Heart right ventricle (tissue), 16 donors: ENCODE results near the gene ST8SIA1. TPM values are rescaled to one million over a fixed set of nuclear protein-coding genes. Genes with fewer than 3 reads are reported as not detected.

Experiments
- ATAC-seq, 8 donors: fragments of 200-7000 bp; cut with Tn5 transposase; one replicate each; pipeline ENCODE4 v1.9.1; 2020; ENCODE audit warnings: mild to moderate bottlenecking in 8 of 8, moderate library complexity in 8 of 8, moderate number of reproducible peaks in 1 of 8
- DNase-seq, 2 donors: peaks; one replicate each; pipeline ENCODE4 v3.0.0-alpha.2; 2020
- H3K27ac ChIP-seq, 10 donors: fragments of 200-600 bp; sonication (generic) in 2 of 10; one replicate each; pipeline versions ENCODE4 v1.5.0 to v1.8.0; 2020 to 2022; ENCODE audit warnings: mild to moderate bottlenecking in 3 of 10
- H3K27me3 ChIP-seq, 7 donors: fragments of 200-600 bp; one replicate each; pipeline ENCODE4 v1.8.0; 2021 to 2022; ENCODE audit warnings: mild to moderate bottlenecking in 2 of 7
- H3K36me3 ChIP-seq, 9 donors: fragments of 200-600 bp; sonication (generic) in 1 of 9; one replicate each; pipeline versions ENCODE4 v1.5.0 to v1.8.0; 2020 to 2022; ENCODE audit warnings: mild to moderate bottlenecking in 2 of 9
- H3K4me1 ChIP-seq, 9 donors: fragments of 200-600 bp; sonication (generic) in 1 of 9; one replicate each; pipeline versions ENCODE4 v1.5.0 to v1.8.0; 2020 to 2022; ENCODE audit warnings: mild to moderate bottlenecking in 4 of 9
- H3K4me3 ChIP-seq, 10 donors: fragments of 200-600 bp; sonication (generic) in 2 of 10; one replicate each; pipeline versions ENCODE4 v1.5.0 to v1.8.0; 2020 to 2022; ENCODE audit warnings: mild to moderate bottlenecking in 7 of 10, moderate library complexity in 2 of 10
- H3K9me3 ChIP-seq, 11 donors: fragments of 200-600 bp in 10 of 11; sonication (generic) in 2 of 11; one replicate each; pipeline versions ENCODE4 v1.5.0 to v1.8.0; 2013 to 2022; ENCODE audit warnings: mild to moderate bottlenecking in 2 of 11, control low read depth in 1 of 11, moderate library complexity in 1 of 11
- WGBS, 2 donors: extraction: QIAGEN DNeasy Blood & Tissue Kit; methylation state at CpG; one replicate each; pipeline ENCODE4 v1.1.7; 2013; ENCODE audit warnings: inconsistent platforms in 1 of 2; 5-methylcytosine and 5-hydroxymethylcytosine counted together
- intact Hi-C, 10 donors: fragments of 100-400 bp; cut with DNase I; formaldehyde crosslinking; loops; one replicate each; pipeline versions ENCODE4 v1.11.1 to v1.14.2; 2022
- polyA plus RNA-seq, 2 donors: library from polyadenylated mRNA; stranded (reverse); fragments of 200-250 nt; gene quantifications; one replicate each; pipeline ENCODE4 v1.2.3, GENCODE V29; 2013
- total RNA-seq, 10 donors: library from RNA; stranded (reverse); fragmentation: NEBNext Ultra II Directional in 3 of 10; extraction: Animal tissue kit (Norgen Biotek cat#: 25700) in 3 of 10; gene quantifications; one replicate each; pipeline versions ENCODE4 v1.2.1 to v1.2.4, GENCODE V29; 2021 to 2023
- TF ChIP-seq, protein P1 (sequence below), 9 donors: fragments of 200-600 bp; sonication (generic) in 2 of 9; IDR thresholded peaks; one replicate each; pipeline versions ENCODE4 v1.5.0 to v1.8.0; 2021 to 2022; ENCODE audit warnings: antibody characterized with exemption in 9 of 9, mild to moderate bottlenecking in 5 of 9, moderate library complexity in 1 of 9
- donor health status: Arrhythmogenic right ventricular cardiomyopathy.
- donor health status: ischemic (EF 13 %, LVEDD 7.1; RV severe dilation, severe dysfunction).
- donor health status: healthy with polysubstance abuse.
- donor health status: DM: no; HTN: yes; CAD: no.
- donor health status: DM: no; HTN: no; CAD: no.
- donor health status: ischemic (EF 25% LVEDD 6.9; RV normal size, moderate dysfunction).
- donor health status: ischemic (EF 25% LVEDD 5.7; RV mildly dilated, moderate dysfunction).
- donor health status: healthy.
- donor health status: DM: yes; HTN: yes; CAD: no.
- donor health status: Ischemic cardiomyopathy.
- donor health status: ischemic (EF 35%, LVEDD 5.7; RV mildly dilated, moderate dysfunction).
- donor health status: nonischemic (EF 11% LVEDD 7.7; RV severe dilation, severe dysfunction).
- donor health status: DM: yes; HTN: yes; CAD: no.
- donor health status: PGD.
- donor health status: ischemic (EF 29% LVEDD 5.4; RV normal size, mild dysfunction).
- donor health status: nonischemic (EF 23%, LVEDD 6.1; RV moderate dilation, normal function).

The ST8SIA1 gene
- total and polyA plus RNA-seq, 12 donors = 0.93 to 4.9 (median 1.9) TPM

GRCh38 chr12:22360774-22361173 lies 26.3 kb upstream of the ST8SIA1 start:
- ATAC-seq (peak in 1 of 8 donors; percentile 20), DNase-seq (no peak)
- Histone ChIP-seq H3K27ac (no peak overlapping the region), H3K9me3 (peaks cover 0 to 9% (median 0%) of the 10 kb centered on the region in 11 donors), H3K36me3 (no peaks in the 10 kb centered on the region), H3K4me1 (no peaks in the 10 kb centered on the region), H3K4me3 (no peak overlapping the region), H3K27me3 (no peaks in the 10 kb centered on the region)
- WGBS, 2 donors = 73 to 75% methylated on average over 5 of the region's 5 CpGs
- TF ChIP-seq, protein P1, sequence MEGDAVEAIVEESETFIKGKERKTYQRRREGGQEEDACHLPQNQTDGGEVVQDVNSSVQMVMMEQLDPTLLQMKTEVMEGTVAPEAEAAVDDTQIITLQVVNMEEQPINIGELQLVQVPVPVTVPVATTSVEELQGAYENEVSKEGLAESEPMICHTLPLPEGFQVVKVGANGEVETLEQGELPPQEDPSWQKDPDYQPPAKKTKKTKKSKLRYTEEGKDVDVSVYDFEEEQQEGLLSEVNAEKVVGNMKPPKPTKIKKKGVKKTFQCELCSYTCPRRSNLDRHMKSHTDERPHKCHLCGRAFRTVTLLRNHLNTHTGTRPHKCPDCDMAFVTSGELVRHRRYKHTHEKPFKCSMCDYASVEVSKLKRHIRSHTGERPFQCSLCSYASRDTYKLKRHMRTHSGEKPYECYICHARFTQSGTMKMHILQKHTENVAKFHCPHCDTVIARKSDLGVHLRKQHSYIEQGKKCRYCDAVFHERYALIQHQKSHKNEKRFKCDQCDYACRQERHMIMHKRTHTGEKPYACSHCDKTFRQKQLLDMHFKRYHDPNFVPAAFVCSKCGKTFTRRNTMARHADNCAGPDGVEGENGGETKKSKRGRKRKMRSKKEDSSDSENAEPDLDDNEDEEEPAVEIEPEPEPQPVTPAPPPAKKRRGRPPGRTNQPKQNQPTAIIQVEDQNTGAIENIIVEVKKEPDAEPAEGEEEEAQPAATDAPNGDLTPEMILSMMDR (IDR thresholded peaks at IDR 0.05) = no peak
- intact Hi-C loops = no loop called here

DNA sequence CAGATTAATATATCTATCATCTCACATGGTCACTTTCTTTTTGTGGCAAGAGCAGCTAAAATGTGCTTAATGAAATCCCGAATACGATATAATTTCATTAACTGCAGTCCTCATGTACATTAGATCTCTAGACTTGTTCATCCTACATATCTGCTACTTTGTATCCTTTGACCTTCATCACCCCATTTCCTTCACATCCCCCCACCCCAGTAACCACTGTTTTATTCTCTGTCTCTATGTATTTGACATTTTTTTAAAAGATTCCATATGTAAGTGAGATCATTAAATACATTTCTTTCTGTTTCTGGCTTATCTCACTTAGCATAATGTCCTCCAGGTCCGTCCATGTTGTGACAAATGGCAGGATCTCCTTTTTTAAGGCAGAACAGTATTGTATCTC lies 23.0 kb upstream of the ST8SIA1 start:
- ATAC-seq = no peak
- Histone ChIP-seq H3K4me1 (no peaks in the 10 kb centered on the region), H3K36me3 (no peaks in the 10 kb centered on the region), H3K9me3 (no peaks in the 10 kb centered on the region), H3K27ac (no peak overlapping the region), H3K4me3 (no peak overlapping the region), H3K27me3 (no peaks in the 10 kb centered on the region)
- 92 to 95% methylated on average over 3 of the region's 3 CpGs for WGBS, 2 donors
- intact Hi-C loops = no loop called here
- TF ChIP-seq, protein P1 (IDR thresholded peaks at IDR 0.05) = no peak
- DNase-seq = no peak

GRCh38 chr12:22356231-22356630 lies 21.7 kb upstream of the ST8SIA1 start:
- 74 to 95% methylated on average over 1 of the region's 1 CpG for WGBS, 2 donors
- Histone ChIP-seq H3K4me3 (no peak overlapping the region), H3K27me3 (no peaks in the 10 kb centered on the region), H3K4me1 (no peaks in the 10 kb centered on the region), H3K36me3 (no peaks in the 10 kb centered on the region), H3K27ac (no peak overlapping the region), H3K9me3 (no peaks in the 10 kb centered on the region)
- TF ChIP-seq, protein P1 (IDR thresholded peaks at IDR 0.05) = no peak
- intact Hi-C loops = no loop called here
- ATAC-seq (no peak), DNase-seq (no peak)

DNA sequence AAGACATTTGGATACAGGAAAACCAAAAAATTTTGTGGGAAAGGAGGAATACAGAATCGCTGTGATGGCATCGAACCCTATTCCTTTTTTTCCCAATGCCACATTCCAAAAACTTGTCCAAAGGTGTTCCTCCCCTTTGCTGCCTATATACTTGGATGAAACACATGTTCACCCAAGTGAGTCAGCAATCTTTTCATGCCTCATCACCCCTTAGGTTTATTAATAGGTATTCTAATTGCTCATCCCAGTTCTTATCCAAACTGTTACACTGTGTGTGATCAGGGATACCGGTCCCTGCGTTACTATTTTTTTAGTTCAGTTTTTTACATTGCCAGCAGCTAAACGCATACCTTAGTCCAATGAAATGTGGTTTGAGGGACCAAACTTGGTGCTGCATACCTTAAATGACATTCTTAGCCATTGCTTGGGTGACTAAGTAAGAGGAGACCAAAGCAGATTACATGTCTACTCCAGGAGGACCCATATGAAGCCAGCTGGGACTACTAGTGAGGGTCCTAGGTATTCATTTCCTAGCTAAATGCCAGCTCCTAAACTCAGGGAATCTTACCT lies 20.6 kb upstream of the ST8SIA1 start:
- Histone ChIP-seq H3K9me3 (no peaks in the 10 kb centered on the region), H3K36me3 (no peaks in the 10 kb centered on the region), H3K4me1 (no peaks in the 10 kb centered on the region), H3K4me3 (no peak overlapping the region), H3K27me3 (no peaks in the 10 kb centered on the region), H3K27ac (no peak overlapping the region)
- intact Hi-C loops = no loop called here
- TF ChIP-seq, protein P1 (IDR thresholded peaks at IDR 0.05) = no peak
- no peak for DNase-seq
- 83% methylated on average over 5 of the region's 5 CpGs for WGBS, 2 donors
- ATAC-seq = peak in 1 of 8 donors; percentile 48
